A549 (cell line): Measurements from ENCODE around the gene KIAA0825.

ENCODE experiments used
- CTCF ChIP-seq: fragments of >200 bp; sonication (Bioruptor Twin); formaldehyde crosslinking; IDR thresholded peaks from 3 replicates; pipeline ENCODE4 v1.5.1; 2016
- E2F6 ChIP-seq: IDR thresholded peaks from 2 replicates; pipeline ENCODE4 v1.6.1; 2012; ENCODE audit warnings: low read depth, borderline replicate concordance
- EHF ChIP-seq: fragments of 250-450 bp; sonication (Bioruptor Pico); IDR thresholded peaks from 2 replicates; pipeline ENCODE4 v1.5.0; 2020; ENCODE audit warnings: mild to moderate bottlenecking
- EP300 ChIP-seq, 2 experiments: fragments of >200 bp; sonication (Bioruptor Twin); formaldehyde crosslinking; IDR thresholded peaks; 2 replicates in 1 of 2; 3 replicates in 1 of 2; pipeline ENCODE4 v1.6.1; 2016 to 2017
- ESRRA ChIP-seq: fragments of 150-350 bp; IDR thresholded peaks from 2 replicates; pipeline ENCODE4 v1.6.1; 2014; ENCODE audit warnings: mild to moderate bottlenecking, low read length, borderline replicate concordance
- HEYL ChIP-seq: fragments of 250-450 bp; sonication (Bioruptor Pico); IDR thresholded peaks from 2 replicates; pipeline ENCODE4 v1.8.0; 2021; ENCODE audit warnings: mild to moderate bottlenecking, moderate library complexity
- HMGXB4 ChIP-seq: fragments of 250-450 bp; sonication (Bioruptor Pico); IDR thresholded peaks from 2 replicates; pipeline ENCODE4 v1.5.0; 2021; ENCODE audit warnings: mild to moderate bottlenecking, moderate library complexity, borderline replicate concordance
- JUN ChIP-seq, 2 experiments: fragments of >200 bp; sonication (Bioruptor Twin); formaldehyde crosslinking; IDR thresholded peaks; 2 replicates in 1 of 2; 3 replicates in 1 of 2; pipeline ENCODE4 v1.6.1; 2016 to 2017
- MAX ChIP-seq: IDR thresholded peaks from 2 replicates; pipeline ENCODE4 v1.6.1; 2012
- POLR2A ChIP-seq: IDR thresholded peaks from 2 replicates; pipeline ENCODE4 v1.6.1; 2012; ENCODE audit warnings: mild to moderate bottlenecking, low read length
- POLR2AphosphoS2 ChIP-seq: conservative IDR thresholded peaks from 2 replicates; pipeline ENCODE4 v1.6.1; 2012; ENCODE audit warnings: low read length, improper control_type of control experiment, inconsistent platforms
- REST ChIP-seq: fragments of 200-600 bp; sonication (generic); IDR thresholded peaks from 2 replicates; pipeline ENCODE4 v1.6.1; 2016; ENCODE audit warnings: antibody characterized with exemption, mild to moderate bottlenecking, moderate library complexity
- RNF2 ChIP-seq: fragments of 200-600 bp; sonication (generic); IDR thresholded peaks from 2 replicates; pipeline ENCODE4 v1.6.1; 2016; ENCODE audit warnings: low read depth, mild to moderate bottlenecking, antibody characterized with exemption, moderate library complexity, borderline replicate concordance
- TP53 ChIP-seq: fragments of 250-450 bp; sonication (Bioruptor Pico); IDR thresholded peaks from 2 replicates; pipeline ENCODE4 v1.5.0; 2021; ENCODE audit warnings: mild to moderate bottlenecking, moderate library complexity

- TF ChIP-seq CTCF (no peak), HEYL (CRISPR knock-in tag) (no peak), RNF2 (no peak), POLR2AphosphoS2 (no peak), E2F6 (no peak), MAX (no peak), POLR2A (no peak), EP300 (IDR thresholded peaks at IDR 0.05) (no peak), HMGXB4 (no peak), ESRRA (no peak), EHF (CRISPR knock-in tag) (no peak), REST (no peak), TP53 (CRISPR knock-in tag) (no peak), JUN (IDR thresholded peaks at IDR 0.05) (no peak)
Measured at GRCh38 chr5:94276751-94277150, 341.7 kb downstream of the KIAA0825 start.
